Activated T-cell treated with anti-CD3 and anti-CD28 coated beads, Interleukin-2, amount 50 U/mL, for 24 hours (primary cell): ENCODE data around the gene SDCCAG8.

Experiments
- DNase-seq: peaks from one replicate; pipeline ENCODE4 v3.0.0-alpha.2; 2020
- H3K27ac Mint-ChIP-seq: 2 replicates; pipeline ENCODE4 v1.8.0; 2020; ENCODE audit warnings: mild to moderate bottlenecking, mixed read lengths
- H3K27me3 Mint-ChIP-seq: 2 replicates; pipeline ENCODE4 v1.8.0; 2020; ENCODE audit warnings: mixed read lengths
- H3K36me3 Mint-ChIP-seq: 2 replicates; pipeline ENCODE4 v1.8.0; 2020; ENCODE audit warnings: low read depth, mixed read lengths
- H3K4me1 Mint-ChIP-seq: 2 replicates; pipeline ENCODE4 v1.8.0; 2020; ENCODE audit warnings: low read depth, mixed read lengths
- H3K4me3 Mint-ChIP-seq: 2 replicates; pipeline ENCODE4 v1.8.0; 2020; ENCODE audit warnings: mild to moderate bottlenecking, moderate library complexity, mixed read lengths
- H3K9me3 Mint-ChIP-seq: 2 replicates; pipeline ENCODE4 v1.8.0; 2020; ENCODE audit warnings: mixed read lengths

SDCCAG8 gene

DNA sequence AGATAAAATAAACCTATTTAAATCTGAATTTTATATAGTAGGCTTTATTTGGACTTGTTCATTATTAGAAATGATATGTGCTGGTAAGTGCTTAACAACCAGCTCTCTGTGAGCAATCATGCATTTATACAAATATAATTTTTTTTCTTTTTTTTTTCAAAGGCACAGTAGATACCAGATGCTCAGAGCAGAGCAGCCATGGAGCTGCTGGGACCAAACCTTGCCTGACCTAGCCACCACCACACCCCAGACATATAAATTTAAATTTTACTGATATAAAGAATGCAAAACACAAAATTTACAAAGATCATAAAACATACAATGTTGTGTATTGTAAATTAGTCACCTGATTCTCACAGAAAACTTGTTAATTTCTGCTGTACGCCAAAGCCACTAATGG, 290.6 kb downstream of the SDCCAG8 start:
- H3K9me3 Mint-ChIP-seq = no peaks in the 10 kb centered on the region
- H3K36me3 Mint-ChIP-seq = peaks cover 62% of the 10 kb centered on the region
- no peak overlapping the region for H3K27ac Mint-ChIP-seq
- H3K4me1 Mint-ChIP-seq = peaks cover 3% of the 10 kb centered on the region
- H3K4me3 Mint-ChIP-seq = no peak overlapping the region
- no peaks in the 10 kb centered on the region for H3K27me3 Mint-ChIP-seq
- no peak for DNase-seq

DNA sequence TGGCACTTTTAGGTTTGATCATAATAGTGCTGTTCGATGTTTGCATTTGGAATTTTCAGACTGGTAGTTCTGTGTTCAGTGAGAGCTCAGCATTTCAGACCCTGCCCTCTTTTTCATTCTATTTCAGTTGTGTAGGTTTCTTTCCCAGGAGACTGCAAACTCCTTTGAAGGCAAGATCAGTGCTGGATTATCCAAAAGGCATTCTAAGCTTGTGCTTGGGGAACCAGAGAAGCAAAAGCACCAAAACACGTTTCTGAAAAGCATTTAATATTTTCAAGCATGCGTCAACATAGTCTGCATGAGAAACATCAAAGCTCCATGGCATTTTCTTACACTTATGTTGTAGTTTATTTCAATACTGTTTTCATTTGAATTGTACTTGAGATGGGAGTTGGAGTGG, 292.1 kb downstream of the SDCCAG8 start:
- no peak overlapping the region for H3K4me3 Mint-ChIP-seq
- peaks cover 63% of the 10 kb centered on the region for H3K36me3 Mint-ChIP-seq
- no peaks in the 10 kb centered on the region for H3K9me3 Mint-ChIP-seq
- peaks cover 3% of the 10 kb centered on the region for H3K4me1 Mint-ChIP-seq
- H3K27me3 Mint-ChIP-seq = no peaks in the 10 kb centered on the region
- no peak overlapping the region for H3K27ac Mint-ChIP-seq
- DNase-seq = no peak

DNA sequence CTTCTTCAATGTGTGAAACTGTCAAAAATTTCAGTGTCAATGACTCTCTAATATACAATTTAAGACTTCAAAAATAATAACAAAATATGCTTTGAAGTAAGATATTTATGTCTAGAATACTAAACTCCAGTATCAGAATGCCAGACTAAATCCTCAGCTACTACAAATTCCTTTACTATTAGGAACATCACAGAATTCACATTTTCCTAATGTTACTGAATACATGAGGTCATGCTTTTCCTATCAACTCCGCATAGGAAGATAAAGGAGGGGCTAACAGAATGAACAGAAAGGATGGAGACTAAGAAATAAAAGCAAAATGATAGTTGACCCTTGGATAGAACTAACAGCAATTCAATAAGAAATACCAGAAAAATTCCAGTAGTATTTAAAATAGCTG, 292.7 kb downstream of the SDCCAG8 start:
- Mint-ChIP-seq H3K4me1 (peaks cover 2% of the 10 kb centered on the region), H3K4me3 (no peak overlapping the region), H3K9me3 (no peaks in the 10 kb centered on the region), H3K27ac (no peak overlapping the region), H3K27me3 (no peaks in the 10 kb centered on the region), H3K36me3 (peaks cover 62% of the 10 kb centered on the region)
- DNase-seq = no peak

DNA sequence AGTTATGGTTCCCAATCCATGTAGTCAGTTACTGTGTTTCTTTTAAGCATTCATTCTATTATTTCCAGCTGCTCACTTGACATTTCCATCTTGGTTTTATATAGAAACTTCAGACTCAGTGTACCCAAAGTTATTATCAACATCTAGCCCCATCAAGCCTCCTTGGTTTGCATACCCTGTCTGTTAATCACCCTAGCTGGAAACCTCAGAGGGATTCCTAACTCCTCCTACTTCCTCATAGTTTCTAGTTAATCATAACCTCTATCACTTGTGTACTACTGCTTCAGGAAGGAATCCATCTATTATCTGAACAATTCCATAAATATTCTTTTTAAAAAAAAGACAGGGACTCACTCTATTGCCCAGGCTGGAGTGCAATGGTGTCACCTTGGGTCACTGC, 293.3 kb downstream of the SDCCAG8 start:
- Mint-ChIP-seq H3K27ac (no peak overlapping the region), H3K4me1 (peaks cover 2% of the 10 kb centered on the region), H3K36me3 (peaks cover 56% of the 10 kb centered on the region), H3K4me3 (no peak overlapping the region), H3K9me3 (no peaks in the 10 kb centered on the region), H3K27me3 (no peaks in the 10 kb centered on the region)
- no peak for DNase-seq
